ENCODE measurements around the gene SP3.

The SP3 gene

DNA sequence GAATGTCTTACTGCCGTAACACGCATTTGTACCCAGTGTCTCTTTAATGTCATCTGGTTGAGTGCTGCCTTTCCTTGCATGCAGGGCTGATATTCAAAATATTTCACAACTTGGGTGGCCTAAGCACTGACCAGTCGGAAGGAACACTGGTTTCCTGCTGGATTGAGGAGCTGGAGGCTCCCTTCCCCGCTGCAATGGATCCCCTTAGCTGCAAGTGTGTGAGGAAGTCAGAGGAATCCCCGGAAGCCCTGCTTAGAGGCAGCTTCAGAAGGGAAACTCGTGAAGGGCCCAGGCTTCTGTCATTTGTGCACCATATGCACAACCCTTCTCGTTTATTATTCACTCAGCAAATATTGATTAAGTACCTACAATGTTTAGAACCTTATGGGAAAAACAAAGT lies 33.2 kb upstream of the SP3 start:
- no peak overlapping the region for H3K4me3 ChIP-seq (ENCODE audit: low read length)
- DNase-seq (ENCODE audit: low read depth, low spot score), result no peak

DNA sequence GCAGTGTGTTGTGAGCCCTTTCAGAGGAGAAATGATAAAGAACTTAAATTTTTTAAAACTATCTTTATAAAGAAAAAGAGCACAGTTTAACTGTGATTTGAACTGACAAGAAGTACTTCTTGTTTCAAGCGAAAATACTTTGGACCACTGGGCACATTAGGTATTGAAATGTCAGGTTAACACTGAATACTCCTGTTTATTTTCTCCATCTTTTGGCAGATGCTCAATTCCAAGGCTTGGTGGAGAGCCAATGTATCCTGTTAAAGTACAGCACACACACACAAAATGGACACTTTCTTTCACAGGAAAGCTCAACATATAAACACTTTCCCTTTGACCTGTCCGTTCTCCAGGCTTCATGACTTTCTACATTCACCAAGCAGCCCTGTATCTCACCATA lies 32.6 kb upstream of the SP3 start:
- DNase-seq (ENCODE audit: low read depth, low spot score), result no peak
- H3K4me3 ChIP-seq (ENCODE audit: low read length), result no peak overlapping the region

DNA sequence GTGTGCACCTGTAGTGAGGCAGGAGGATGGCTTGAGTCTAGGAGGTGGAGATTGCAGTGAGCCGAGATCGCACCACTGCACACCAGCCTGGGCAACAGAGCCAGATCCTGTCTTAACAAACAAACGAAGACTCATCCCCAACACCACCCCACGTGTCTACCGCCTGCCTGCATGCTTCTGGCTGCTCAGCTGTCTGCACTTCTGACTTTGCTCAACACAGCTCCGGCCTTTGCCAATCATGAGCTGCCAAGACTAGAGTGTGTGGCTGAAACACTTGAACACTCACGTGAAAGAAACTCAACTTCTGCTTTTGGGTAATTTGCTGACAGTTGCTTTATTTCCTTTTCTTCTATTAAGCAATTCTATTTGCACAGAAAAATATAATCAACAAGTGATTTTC lies 32.1 kb upstream of the SP3 start:
- DNase-seq (ENCODE audit: low read depth, low spot score), result no peak
- no peak overlapping the region for H3K4me3 ChIP-seq (ENCODE audit: low read length)

DNA sequence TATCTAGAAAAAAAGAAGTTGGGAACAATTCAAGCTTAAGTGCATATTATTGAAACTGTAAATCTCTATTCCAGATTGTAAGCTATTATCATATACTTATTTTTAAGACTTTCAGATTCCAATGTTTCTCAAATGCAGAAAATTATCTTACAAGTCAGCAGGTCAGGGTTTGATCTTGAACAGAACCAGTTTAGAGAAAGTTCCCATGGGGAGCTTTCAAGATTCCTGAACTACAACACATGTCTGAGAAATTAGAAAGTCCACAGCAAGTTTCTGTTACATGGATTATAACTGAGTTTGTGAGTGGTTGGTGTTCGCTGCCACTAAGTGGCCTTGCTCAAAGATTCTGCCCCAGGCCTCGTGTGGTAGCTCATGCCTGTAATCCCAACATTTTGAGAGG lies 31.6 kb upstream of the SP3 start:
- no peak overlapping the region for H3K4me3 ChIP-seq (ENCODE audit: low read length)
- no peak for DNase-seq (ENCODE audit: low read depth, low spot score)

DNA sequence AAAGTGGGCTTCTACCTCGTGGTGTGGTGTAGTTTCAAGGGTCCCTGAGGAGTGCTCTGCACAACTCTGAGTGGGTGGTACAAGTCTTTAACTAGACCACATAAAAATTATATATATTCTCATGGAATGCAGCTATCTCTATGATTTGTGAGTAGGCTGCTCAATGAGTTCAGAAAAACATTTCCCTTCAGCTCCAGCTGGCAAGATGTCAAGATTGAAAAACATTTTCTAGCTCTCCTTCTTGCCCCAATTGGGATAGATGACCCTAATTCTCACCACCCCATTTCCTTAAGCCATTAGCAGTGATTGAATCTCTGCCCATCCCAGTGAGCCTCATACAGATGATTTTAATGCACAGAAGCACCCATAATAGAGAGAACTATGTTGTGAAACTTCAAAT lies 28.3 kb upstream of the SP3 start:
- H3K4me3 ChIP-seq (ENCODE audit: low read length), result no peak overlapping the region
- DNase-seq (ENCODE audit: low read depth, low spot score), result no peak

DNA sequence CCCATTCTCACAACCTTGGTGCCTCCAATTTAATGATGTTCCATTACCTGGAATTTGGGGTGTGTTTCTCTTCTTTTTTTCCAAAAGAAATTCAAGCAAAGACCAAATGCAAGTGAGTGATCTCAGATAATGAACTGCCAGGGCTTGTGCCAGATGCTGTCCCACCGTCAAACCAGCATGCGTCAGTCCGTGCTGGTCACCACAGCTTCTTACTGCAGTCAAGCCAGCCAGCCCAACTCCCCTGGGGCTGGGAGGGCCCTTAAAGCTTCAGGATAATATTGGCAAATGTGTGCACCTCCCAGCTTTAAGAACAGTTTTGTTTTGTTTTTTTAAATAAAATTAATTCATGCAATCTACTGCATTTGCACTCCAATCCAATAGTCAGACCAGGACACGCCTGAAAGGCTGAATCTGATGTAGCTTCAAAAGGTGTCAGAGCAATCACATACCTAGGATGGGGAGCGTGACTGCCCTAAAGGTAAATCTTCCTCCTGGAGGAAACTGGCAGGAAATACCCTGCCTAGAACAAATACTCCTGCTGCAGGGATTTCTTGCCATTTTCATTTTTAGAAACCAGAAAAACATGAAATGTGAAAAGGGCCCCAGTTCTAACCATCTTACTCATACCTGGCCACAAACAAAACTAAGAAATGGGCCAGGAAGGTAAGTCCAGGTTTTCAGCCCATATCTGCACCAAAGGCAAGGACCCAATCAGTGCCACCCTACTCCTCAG lies 26.8 kb upstream of the SP3 start:
- no peak for DNase-seq (ENCODE audit: low read depth, low spot score)
- no peak overlapping the region for H3K4me3 ChIP-seq (ENCODE audit: low read length)

DNA sequence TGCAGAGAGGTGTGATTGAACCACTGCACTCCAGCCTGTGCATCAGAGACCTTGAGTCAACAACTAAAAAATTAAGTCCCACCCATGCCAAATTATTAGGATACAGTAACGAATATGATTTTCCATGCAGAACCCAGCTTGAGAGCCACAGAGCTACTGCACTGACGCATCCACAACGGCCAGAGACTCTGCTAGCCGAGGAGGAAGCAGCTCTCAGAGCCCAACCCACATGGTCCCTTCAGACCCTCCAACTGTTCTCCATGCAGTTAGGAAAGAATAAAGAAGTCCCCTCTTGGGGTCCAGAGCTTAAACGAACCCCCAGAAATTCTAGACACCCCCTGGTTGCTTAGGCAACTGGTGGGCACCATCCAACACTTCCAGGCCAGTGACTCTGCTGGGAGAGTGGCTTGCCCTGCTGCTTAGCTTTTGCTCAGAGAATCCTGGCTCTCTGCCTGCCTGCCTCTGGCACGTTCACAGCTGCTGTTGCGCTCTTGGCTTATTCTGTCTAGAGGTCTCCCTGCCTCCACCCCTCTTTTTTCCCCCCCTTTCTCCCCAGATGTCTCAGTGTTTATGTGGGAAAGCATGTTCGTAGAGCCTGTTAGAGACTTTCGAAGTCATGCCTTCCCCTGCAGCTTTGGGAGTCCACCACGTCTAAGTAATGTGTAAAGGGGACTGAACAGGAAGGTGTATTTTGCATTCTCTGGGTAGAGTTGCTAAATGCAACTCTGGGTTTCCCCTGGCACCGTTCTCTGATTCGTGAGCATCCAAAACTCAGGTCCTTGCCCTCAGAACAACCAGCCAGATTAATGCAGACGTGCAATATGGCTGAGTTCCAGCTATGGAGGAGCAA lies 26.0 kb upstream of the SP3 start:
- H3K4me3 ChIP-seq (ENCODE audit: low read length), result no peak overlapping the region
- DNase-seq (ENCODE audit: low read depth, low spot score), result no peak

DNA sequence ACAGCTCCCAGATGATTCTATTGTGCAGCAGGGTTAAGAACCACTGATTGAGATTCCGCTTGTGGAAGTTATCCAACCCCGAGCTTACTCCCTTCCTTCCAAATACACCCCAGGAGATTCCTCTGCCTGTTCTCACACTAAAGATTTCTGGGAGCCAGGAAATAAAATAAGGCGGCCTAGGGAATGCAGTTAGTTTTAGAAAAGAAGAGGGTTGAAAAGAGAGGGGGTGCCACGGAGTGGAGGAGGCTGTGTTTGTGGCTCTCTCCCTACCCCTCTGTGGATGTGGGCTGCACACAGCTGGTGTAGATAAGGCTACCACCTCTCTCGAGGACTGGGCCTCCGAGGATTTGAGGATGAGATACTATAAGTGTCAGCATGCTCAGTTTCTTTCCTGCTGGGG lies 25.1 kb upstream of the SP3 start:
- DNase-seq (ENCODE audit: low read depth, low spot score), result no peak

DNA sequence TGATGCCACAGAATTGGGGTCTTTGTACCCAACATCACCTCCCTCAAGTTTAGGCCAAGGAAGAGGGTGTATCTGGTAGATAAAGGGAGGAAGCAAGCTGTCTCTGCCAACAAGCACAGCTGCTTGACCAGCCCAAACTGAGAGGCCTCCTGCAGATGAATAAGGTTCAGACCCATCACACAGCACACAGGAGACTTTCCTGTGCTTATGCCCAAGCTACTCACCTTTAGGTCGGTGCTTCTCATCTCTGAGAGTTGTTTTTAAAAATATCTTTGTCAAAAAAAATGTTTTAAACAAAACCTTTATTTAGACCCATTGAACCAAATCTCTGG lies 24.7 kb upstream of the SP3 start:
- no peak for DNase-seq (ENCODE audit: low read depth, low spot score)
- no peak overlapping the region for H3K4me3 ChIP-seq (ENCODE audit: low read length)

More for the DNA sequence above, 25.1 kb upstream of the SP3 start:
- no peak overlapping the region for H3K4me3 ChIP-seq (ENCODE audit: low read length)

DNA sequence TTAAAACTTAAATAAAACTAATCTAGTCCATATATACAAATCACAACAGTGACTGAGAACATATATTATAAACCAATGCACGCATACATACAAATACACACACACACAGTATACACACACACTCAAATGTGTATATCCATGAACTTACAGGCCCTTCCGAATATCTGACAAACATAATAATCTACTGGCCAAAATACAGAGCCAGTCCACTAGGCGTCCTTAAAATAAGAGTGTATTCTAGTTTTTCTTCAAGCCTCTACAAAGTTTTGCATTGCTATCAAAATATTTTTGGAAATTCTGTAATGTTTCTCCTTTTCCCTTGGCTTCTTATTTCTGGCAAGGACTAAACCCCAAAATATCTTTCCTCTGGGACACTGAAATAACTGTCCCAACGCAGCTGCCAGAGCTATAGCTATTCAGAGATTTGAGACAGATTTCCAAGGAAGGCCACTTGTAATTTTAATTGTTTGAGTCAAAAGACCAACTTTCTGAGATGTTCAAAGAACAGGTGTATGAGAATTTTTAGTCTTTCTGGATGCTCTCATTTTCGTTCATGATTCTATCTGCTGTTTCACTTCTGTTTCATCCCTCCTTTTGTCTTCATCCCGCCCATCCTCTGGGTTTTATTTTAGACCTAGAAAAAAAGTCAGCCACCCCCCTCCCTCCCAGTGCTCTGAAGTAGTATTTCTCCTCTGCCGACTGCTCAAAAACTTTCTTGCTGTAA lies 24.1 kb upstream of the SP3 start:
- DNase-seq (ENCODE audit: low read depth, low spot score), result no peak
- H3K4me3 ChIP-seq (ENCODE audit: low read length), result no peak overlapping the region

DNA sequence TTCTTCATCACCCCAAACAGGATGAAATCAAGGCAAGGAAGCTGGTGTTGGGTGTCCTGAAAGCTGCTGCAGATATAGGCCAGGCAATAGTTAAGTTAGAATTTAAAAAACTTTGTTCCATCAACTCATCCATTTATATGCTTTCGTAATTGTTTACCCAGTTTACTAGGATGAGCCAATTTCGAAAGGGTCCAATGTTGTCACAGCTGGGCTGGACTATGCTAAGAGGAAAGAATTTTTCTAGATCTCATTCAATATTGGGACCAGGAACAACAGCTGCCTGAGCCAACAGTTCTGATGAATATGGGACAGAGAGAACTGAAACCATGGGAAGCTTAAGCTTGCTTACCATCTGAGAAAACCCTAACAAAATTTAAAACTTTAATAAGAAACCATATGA lies 21.6 kb upstream of the SP3 start:
- no peak overlapping the region for H3K4me3 ChIP-seq (ENCODE audit: low read length)
- DNase-seq (ENCODE audit: low read depth, low spot score), result no peak

DNA sequence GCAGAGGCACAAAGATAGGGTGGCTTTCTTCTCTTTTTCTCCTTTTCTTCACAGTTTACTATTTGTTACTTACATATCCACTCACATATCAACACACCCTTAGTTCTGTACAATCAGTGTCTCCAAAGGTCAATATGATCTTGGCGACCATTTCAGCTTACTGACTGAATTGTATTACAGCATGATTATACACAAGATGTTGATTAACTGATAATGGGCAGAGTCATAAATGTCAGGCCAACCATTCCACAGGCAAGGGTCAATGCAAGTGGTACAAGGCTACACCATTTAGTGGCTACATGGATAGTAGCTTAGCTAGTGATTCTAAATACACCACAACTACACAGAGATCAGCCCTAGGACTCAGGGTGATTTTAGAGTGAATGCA lies 20.4 kb upstream of the SP3 start:
- DNase-seq (ENCODE audit: low read depth, low spot score), result no peak
- H3K4me3 ChIP-seq (ENCODE audit: low read length), result no peak overlapping the region

DNA sequence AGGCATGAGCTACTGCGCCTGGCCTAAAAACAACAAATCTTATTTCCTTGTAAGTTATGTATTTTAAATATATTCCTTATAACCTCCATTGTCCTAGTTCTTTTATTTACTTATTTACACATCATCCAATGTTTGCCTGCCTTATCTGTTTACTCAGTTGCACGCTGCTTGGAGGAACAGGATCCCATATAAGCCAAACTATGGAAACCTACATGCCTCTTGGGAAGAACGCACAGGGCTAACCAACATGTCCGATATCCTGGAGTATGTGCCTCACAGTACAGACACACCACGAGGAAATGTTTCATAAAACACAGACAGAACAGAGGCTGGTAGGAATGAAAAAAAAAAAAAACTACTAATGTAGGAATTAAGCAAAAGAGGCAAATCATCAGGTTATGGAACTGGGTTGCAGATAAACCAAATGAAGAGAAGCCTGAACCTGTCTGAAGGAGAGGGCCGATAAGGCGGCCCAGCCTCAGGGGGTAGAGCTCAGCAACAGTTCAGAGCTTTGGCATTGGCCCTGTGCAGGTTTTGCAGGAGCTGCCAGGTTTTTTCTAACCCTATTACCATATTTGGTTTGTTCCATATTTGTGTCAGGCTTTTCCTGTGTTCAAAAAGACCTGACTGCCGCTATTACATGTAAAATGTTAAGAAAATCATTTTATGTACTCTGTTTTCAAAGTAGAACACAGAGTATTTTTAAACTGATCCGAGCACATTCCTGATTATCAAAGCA lies 19.9 kb upstream of the SP3 start:
- no peak for DNase-seq (ENCODE audit: low read depth, low spot score)

DNA sequence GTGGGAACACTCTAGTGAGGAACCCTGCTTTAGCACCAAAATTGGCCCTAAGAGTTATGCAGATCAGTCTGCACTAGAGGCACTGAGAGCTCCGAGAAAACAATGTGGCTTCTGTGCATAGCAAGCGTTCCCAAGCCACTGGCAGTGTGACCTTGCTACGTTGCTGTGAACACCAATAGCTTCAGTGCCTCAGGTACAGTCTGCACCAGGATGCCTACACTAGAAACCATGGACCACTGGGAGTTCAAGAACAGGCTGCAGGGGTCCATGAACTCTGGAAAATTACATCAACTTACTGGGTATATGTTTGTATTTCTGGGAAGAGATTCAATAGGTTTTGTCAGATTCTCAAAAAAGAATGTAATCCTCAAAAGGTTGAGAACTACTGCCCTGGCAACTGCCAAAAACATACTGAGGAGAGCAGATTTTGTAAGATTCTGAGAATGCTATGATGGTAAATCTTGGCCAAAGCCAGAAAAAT lies 18.3 kb upstream of the SP3 start:
- DNase-seq (ENCODE audit: low read depth, low spot score), result no peak
- H3K4me3 ChIP-seq (ENCODE audit: low read length), result no peak overlapping the region

More for the DNA sequence above, 19.9 kb upstream of the SP3 start:
- no peak overlapping the region for H3K4me3 ChIP-seq (ENCODE audit: low read length)

DNA sequence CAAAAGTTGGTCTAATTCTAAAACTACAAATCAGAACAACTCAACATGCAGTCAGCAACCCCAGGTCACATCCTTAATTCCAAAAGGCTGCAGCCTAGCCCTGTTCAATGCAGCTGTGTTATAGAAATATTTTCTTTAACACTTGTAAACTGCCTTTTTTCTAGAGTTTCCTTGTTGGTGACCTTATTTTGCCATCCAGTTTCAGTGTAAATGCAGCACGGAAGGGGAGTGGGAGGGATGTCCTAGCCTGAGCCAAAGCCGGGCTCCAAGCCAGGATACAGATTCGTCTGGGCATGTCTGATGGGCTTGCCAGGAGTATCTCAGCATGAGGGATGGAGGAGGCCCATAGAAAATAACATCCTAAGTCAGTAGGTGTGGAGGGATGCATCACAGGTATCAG lies 17.7 kb upstream of the SP3 start:
- H3K4me3 ChIP-seq (ENCODE audit: low read length), result no peak overlapping the region
- no peak for DNase-seq (ENCODE audit: low read depth, low spot score)

DNA sequence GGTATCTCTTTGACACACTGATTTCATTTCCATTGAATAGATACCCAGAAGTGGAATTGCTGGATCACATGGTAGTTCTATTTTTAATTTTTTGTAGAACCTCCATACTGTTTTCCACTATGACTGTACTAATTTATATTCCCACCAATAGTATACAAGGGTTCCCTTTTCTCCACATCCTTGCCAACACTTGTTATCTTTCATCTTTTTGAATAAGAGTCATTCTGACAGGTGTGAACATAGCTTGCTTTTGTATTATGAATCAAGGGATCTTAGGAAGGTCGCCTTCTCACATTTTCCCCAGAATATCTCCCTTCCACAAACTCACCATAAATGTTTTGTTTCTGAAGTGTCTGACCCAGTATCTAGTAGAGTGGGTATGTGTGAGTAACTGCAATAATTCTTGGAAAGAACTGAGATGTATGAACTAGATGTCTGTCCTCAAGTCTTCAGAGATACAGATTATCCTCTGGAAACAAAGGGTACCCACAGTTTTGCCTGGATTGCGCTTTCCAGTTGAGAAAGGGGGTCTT lies 17.1 kb upstream of the SP3 start:
- no peak overlapping the region for H3K4me3 ChIP-seq (ENCODE audit: low read length)
- DNase-seq (ENCODE audit: low read depth, low spot score), result no peak

DNA sequence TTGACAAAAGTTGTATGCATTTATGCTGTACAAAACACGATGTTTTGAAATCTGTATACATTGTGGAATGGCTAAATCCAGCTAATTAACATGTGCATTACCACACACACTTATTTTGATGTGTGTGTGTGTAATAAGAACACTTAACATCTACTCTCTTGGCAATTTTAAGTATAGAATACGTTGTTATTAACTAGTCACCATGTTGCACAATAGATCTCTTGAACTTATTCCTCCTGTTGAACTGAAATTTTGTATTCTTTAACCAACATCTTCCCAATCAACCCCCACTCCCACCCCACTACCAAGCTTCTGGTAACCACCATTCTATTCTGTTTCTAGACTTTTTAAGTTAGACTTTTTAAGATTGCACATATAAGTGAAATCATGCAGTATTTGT lies 16.3 kb upstream of the SP3 start:
- no peak for DNase-seq (ENCODE audit: low read depth, low spot score)
- no peak overlapping the region for H3K4me3 ChIP-seq (ENCODE audit: low read length)

DNA sequence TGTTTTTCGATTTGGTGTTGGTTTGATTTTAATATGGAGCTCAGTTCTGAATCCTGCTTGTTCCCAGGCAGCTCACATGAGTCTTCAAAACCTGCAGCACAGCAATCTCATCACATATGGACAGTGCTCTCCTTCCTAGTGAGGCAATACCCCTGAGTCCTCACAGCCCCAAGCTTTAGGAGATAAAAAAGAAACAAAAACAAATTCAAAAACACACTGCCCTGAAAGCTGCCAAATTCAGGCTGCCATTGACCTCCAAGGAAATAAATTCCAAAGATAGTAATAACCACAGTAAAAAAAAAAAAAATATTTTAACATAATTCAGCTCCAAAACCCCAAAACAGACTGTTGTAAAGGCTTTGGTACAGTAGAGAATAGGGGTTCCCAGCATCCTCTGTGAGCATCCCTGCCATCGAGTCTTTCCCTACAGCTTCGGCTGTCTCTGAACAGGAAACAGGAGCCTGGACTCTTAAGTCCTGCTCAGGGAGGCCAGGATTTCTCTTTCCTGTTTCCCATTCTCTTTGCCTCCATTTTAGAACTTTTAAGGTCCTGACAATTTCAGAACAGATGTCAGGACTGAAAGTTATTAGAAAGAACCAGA lies 14.7 kb upstream of the SP3 start:
- DNase-seq (ENCODE audit: low read depth, low spot score), result no peak
- no peak overlapping the region for H3K4me3 ChIP-seq (ENCODE audit: low read length)

DNA sequence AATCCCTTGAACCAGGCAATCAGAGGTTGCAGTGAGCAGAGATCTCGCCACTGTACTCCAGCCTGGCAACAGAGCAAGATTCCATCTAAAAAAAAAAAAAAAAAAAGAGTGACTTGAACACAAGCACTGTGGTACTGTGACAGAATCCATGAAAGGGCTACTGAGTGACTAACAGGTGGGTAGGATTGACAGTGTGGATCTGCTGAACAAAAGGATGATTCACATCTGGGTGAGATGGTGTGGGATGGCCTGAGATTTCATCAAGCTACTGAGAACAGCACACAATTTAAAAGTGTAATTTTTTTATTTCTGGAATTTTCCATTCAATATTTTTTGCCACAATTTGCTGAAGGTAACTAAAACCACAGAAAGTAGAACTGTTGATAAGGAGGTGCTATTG lies 13.3 kb upstream of the SP3 start:
- H3K4me3 ChIP-seq (ENCODE audit: low read length), result no peak overlapping the region

More for the DNA sequence above, 13.3 kb upstream of the SP3 start:
- no peak for DNase-seq (ENCODE audit: low read depth, low spot score)

Data from Jurkat, Clone E6-1 (cell line).